Fibroblast of lung (primary cell): Measurements from ENCODE around the gene LRMDA.

Experiments used
- CTCF ChIP-seq, 2 donors: IDR thresholded peaks in 1 of 2; conservative IDR thresholded peaks in 1 of 2; 1 replicate in 1 of 2; 2 replicates in 1 of 2; pipeline ENCODE4 v1.5.1; 2011 to 2012; ENCODE audit warnings: low read length in 2 of 2, control low read depth in 1 of 2, inconsistent platforms in 1 of 2, low read depth in 1 of 2, mild to moderate bottlenecking in 1 of 2
- EZH2 ChIP-seq: IDR thresholded peaks from 2 replicates; pipeline ENCODE4 v1.5.1; 2012; ENCODE audit warnings: low read length, control low read depth, mild to moderate bottlenecking; ENCODE audit errors: missing control alignments

GRCh38 chr10:75592151-75592787 is 160.8 kb downstream of the LRMDA start:
- TF ChIP-seq EZH2 = no peak
- no peak for TF ChIP-seq CTCF (conservative IDR thresholded peaks at IDR 0.05 in 1 of 2, IDR thresholded peaks at IDR 0.05 in 1 of 2; ENCODE audit: low read depth in 1 of 2, low read length in 2 of 2)
